Heart right ventricle (tissue), 16 donors: ENCODE data around the gene KAT6B. TPM values are rescaled to one million over a fixed set of nuclear protein-coding genes. Genes with fewer than 3 reads are reported as not detected.
"Not testable (repeated sequence)": the region's sequence is repeated elsewhere in the genome, so short reads cannot be mapped to it uniquely, and the experiment has no call there.

ENCODE experiments used
- ATAC-seq, 8 donors: fragments of 200-7000 bp; cut with Tn5 transposase; one replicate each; pipeline ENCODE4 v1.9.1; 2020; ENCODE audit warnings: mild to moderate bottlenecking in 8 of 8, moderate library complexity in 8 of 8, moderate number of reproducible peaks in 1 of 8
- DNase-seq, 2 donors: peaks; one replicate each; pipeline ENCODE4 v3.0.0-alpha.2; 2020
- H3K27ac ChIP-seq, 10 donors: fragments of 200-600 bp; sonication (generic) in 2 of 10; one replicate each; pipeline versions ENCODE4 v1.5.0 to v1.8.0; 2020 to 2022; ENCODE audit warnings: mild to moderate bottlenecking in 3 of 10
- H3K27me3 ChIP-seq, 7 donors: fragments of 200-600 bp; one replicate each; pipeline ENCODE4 v1.8.0; 2021 to 2022; ENCODE audit warnings: mild to moderate bottlenecking in 2 of 7
- H3K36me3 ChIP-seq, 9 donors: fragments of 200-600 bp; sonication (generic) in 1 of 9; one replicate each; pipeline versions ENCODE4 v1.5.0 to v1.8.0; 2020 to 2022; ENCODE audit warnings: mild to moderate bottlenecking in 2 of 9
- H3K4me1 ChIP-seq, 9 donors: fragments of 200-600 bp; sonication (generic) in 1 of 9; one replicate each; pipeline versions ENCODE4 v1.5.0 to v1.8.0; 2020 to 2022; ENCODE audit warnings: mild to moderate bottlenecking in 4 of 9
- H3K4me3 ChIP-seq, 10 donors: fragments of 200-600 bp; sonication (generic) in 2 of 10; one replicate each; pipeline versions ENCODE4 v1.5.0 to v1.8.0; 2020 to 2022; ENCODE audit warnings: mild to moderate bottlenecking in 7 of 10, moderate library complexity in 2 of 10
- H3K9me3 ChIP-seq, 11 donors: fragments of 200-600 bp in 10 of 11; sonication (generic) in 2 of 11; one replicate each; pipeline versions ENCODE4 v1.5.0 to v1.8.0; 2013 to 2022; ENCODE audit warnings: mild to moderate bottlenecking in 2 of 11, control low read depth in 1 of 11, moderate library complexity in 1 of 11
- CTCF ChIP-seq, 9 donors: fragments of 200-600 bp; sonication (generic) in 2 of 9; IDR thresholded peaks; one replicate each; pipeline versions ENCODE4 v1.5.0 to v1.8.0; 2021 to 2022; ENCODE audit warnings: antibody characterized with exemption in 9 of 9, mild to moderate bottlenecking in 5 of 9, moderate library complexity in 1 of 9
- WGBS, 2 donors: extraction: QIAGEN DNeasy Blood & Tissue Kit; methylation state at CpG; one replicate each; pipeline ENCODE4 v1.1.7; 2013; ENCODE audit warnings: inconsistent platforms in 1 of 2; 5-methylcytosine and 5-hydroxymethylcytosine counted together
- intact Hi-C, 10 donors: fragments of 100-400 bp; cut with DNase I; formaldehyde crosslinking; loops; one replicate each; pipeline versions ENCODE4 v1.11.1 to v1.14.2; 2022
- polyA plus RNA-seq, 2 donors: library from polyadenylated mRNA; stranded (reverse); fragments of 200-250 nt; gene quantifications; one replicate each; pipeline ENCODE4 v1.2.3, GENCODE V29; 2013
- total RNA-seq, 10 donors: library from RNA; stranded (reverse); fragmentation: NEBNext Ultra II Directional in 3 of 10; extraction: Animal tissue kit (Norgen Biotek cat#: 25700) in 3 of 10; gene quantifications; one replicate each; pipeline versions ENCODE4 v1.2.1 to v1.2.4, GENCODE V29; 2021 to 2023
- donor health status: Arrhythmogenic right ventricular cardiomyopathy.
- donor health status: ischemic (EF 13 %, LVEDD 7.1; RV severe dilation, severe dysfunction).
- donor health status: healthy with polysubstance abuse.
- donor health status: DM: no; HTN: yes; CAD: no.
- donor health status: DM: no; HTN: no; CAD: no.
- donor health status: ischemic (EF 25% LVEDD 6.9; RV normal size, moderate dysfunction).
- donor health status: ischemic (EF 25% LVEDD 5.7; RV mildly dilated, moderate dysfunction).
- donor health status: healthy.
- donor health status: DM: yes; HTN: yes; CAD: no.
- donor health status: Ischemic cardiomyopathy.
- donor health status: ischemic (EF 35%, LVEDD 5.7; RV mildly dilated, moderate dysfunction).
- donor health status: nonischemic (EF 11% LVEDD 7.7; RV severe dilation, severe dysfunction).
- donor health status: DM: yes; HTN: yes; CAD: no.
- donor health status: PGD.
- donor health status: ischemic (EF 29% LVEDD 5.4; RV normal size, mild dysfunction).
- donor health status: nonischemic (EF 23%, LVEDD 6.1; RV moderate dilation, normal function).

The KAT6B gene
- total and polyA plus RNA-seq, 12 donors: 3.4 to 58.4 (median 46.5) TPM

- Histone ChIP-seq H3K4me3 (no peak overlapping the region), H3K4me1 (peaks cover 0 to 44% (median 36%) of the 10 kb centered on the region in 9 donors), H3K9me3 (peaks cover 0 to 18% (median 10%) of the 10 kb centered on the region in 11 donors), H3K27ac (peak overlapping the region in 2 of 10 donors; percentile 10 to 29), H3K36me3 (peaks cover 0 to 3% (median 0%) of the 10 kb centered on the region in 9 donors), H3K27me3 (no peaks in the 10 kb centered on the region)
- intact Hi-C loops: loop anchor here in 1 of 10 donors (5.0 kb wide), 1 partner anchor 650 kb away; no protein-coding TSS in a partner anchor
- no peak for TF ChIP-seq CTCF (IDR thresholded peaks at IDR 0.05)
- DNase-seq (no peak), ATAC-seq (peak in 3 of 8 donors; percentile 40 to 62 (median 54))
Observed at GRCh38 chr10:74917481-74918077, 91.2 kb downstream of the KAT6B start.

- H3K27ac ChIP-seq: no peak overlapping the region
- intact Hi-C loops: loop anchor here in 3 of 10 donors (2.0 to 10.0 kb wide), 3 partner anchors 13 to 652 kb away; partner anchors contain the start of gene KAT6B (in 1 of the 3)
- no peaks in the 10 kb centered on the region for H3K27me3 ChIP-seq
- H3K9me3 ChIP-seq: peaks cover 0 to 18% (median 10%) of the 10 kb centered on the region in 11 donors
- H3K4me1 ChIP-seq: peaks cover 8 to 50% (median 40%) of the 10 kb centered on the region in 9 donors
- TF ChIP-seq CTCF (IDR thresholded peaks at IDR 0.05): no peak
- H3K4me3 ChIP-seq: no peak overlapping the region
- DNase-seq: no peak
- peaks cover 0 to 3% (median 0%) of the 10 kb centered on the region in 9 donors for H3K36me3 ChIP-seq
- no peak for ATAC-seq
Observed at GRCh38 chr10:74919671-74920070, 93.3 kb downstream of the KAT6B start.

GRCh38 chr10:74921070-74921469 lies 94.7 kb downstream of the KAT6B start:
- H3K27ac ChIP-seq, H3K4me3 ChIP-seq, H3K27me3 ChIP-seq, ATAC-seq, DNase-seq, H3K36me3 ChIP-seq: not testable (repeated sequence)
- peaks cover 8 to 63% (median 53%) of the 10 kb centered on the region in 9 donors for H3K4me1 ChIP-seq
- WGBS, 2 donors: 75 to 79% methylated on average over 5 of the region's 5 CpGs
- peaks cover 0 to 18% (median 10%) of the 10 kb centered on the region in 11 donors for H3K9me3 ChIP-seq
- intact Hi-C loops: loop anchor here in 2 of 10 donors (2.0 to 10.0 kb wide), 2 partner anchors 14 to 96 kb away; partner anchors contain the start of gene KAT6B (in 1 of the 2)

GRCh38 chr10:74921744-74922143 lies 95.3 kb downstream of the KAT6B start:
- intact Hi-C loops: loop anchor here in 2 of 10 donors (2.0 to 10.0 kb wide), 2 partner anchors 15 to 97 kb away; partner anchors contain the start of gene KAT6B (in 1 of the 2)
- Histone ChIP-seq H3K27ac (peak overlapping the region in 1 of 10 donors; percentile 10), H3K4me1 (peaks cover 8 to 69% (median 58%) of the 10 kb centered on the region in 9 donors), H3K27me3 (no peaks in the 10 kb centered on the region), H3K9me3 (peaks cover 0 to 18% (median 10%) of the 10 kb centered on the region in 11 donors), H3K4me3 (no peak overlapping the region), H3K36me3 (peaks cover 0 to 3% (median 0%) of the 10 kb centered on the region in 9 donors)
- ATAC-seq: peak in 3 of 8 donors; percentile 17 to 74 (median 24)
- no peak for TF ChIP-seq CTCF (IDR thresholded peaks at IDR 0.05)
- WGBS, 2 donors: 22 to 29% methylated on average over 2 of the region's 2 CpGs
- no peak for DNase-seq
